Fibroblast of lung (primary cell): ENCODE measurements around the gene FAM204A.

Experiments
- CTCF ChIP-seq, 2 donors: IDR thresholded peaks in 1 of 2; conservative IDR thresholded peaks in 1 of 2; 1 replicate in 1 of 2; 2 replicates in 1 of 2; pipeline ENCODE4 v1.5.1; 2011 to 2012; ENCODE audit warnings: low read length in 2 of 2, control low read depth in 1 of 2, inconsistent platforms in 1 of 2, low read depth in 1 of 2, mild to moderate bottlenecking in 1 of 2
- EZH2 ChIP-seq: IDR thresholded peaks from 2 replicates; pipeline ENCODE4 v1.5.1; 2012; ENCODE audit warnings: low read length, control low read depth, mild to moderate bottlenecking; ENCODE audit errors: missing control alignments

GRCh38 chr10:118321724-118322575 lies 20.2 kb downstream of the FAM204A start:
- TF ChIP-seq CTCF (conservative IDR thresholded peaks at IDR 0.05 in 1 of 2, IDR thresholded peaks at IDR 0.05 in 1 of 2; ENCODE audit: low read depth in 1 of 2, low read length in 2 of 2) (no peak), EZH2 (no peak)
